ENCODE results near the gene MCMBP. TPM values are rescaled to one million over a fixed set of nuclear protein-coding genes. Genes with fewer than 3 reads are reported as not detected.

The MCMBP gene
- total RNA-seq, 4 donors from 2014 or later = 26.2 to 44.4 (median 35.5) TPM

GRCh38 chr10:119852822-119853221 lies 19.8 kb downstream of the MCMBP start:
- intact Hi-C loops (cut with DNase I; ENCODE audit: low total_unique reads) (loop anchor here (10.0 kb wide), 1 partner anchor 108 kb away; no protein-coding TSS in a partner anchor), in situ Hi-C loops (cut with MboI; ENCODE audit: low pct_ligation_motif_present in 1 of 4, low pct_unique_long_range_greater_than_20kb in 1 of 4, low sequenced_read_pairs in 3 of 4) (loop anchor here in 3 of 4 donors (10.0 to 25.0 kb wide), 4 partner anchors 91 to 168 kb away; no protein-coding TSS in a partner anchor)
- Histone ChIP-seq H3K4me1 (no peaks in the 10 kb centered on the region), H3K27ac (no peak overlapping the region), H3K4me3 (no peak overlapping the region), H3K36me3 (peaks cover 0 to 70% (median 22%) of the 10 kb centered on the region in 4 donors), H3K9me3 (no peaks in the 10 kb centered on the region), H3K27me3 (no peaks in the 10 kb centered on the region)
- 70 to 79% methylated on average over 5 to 6 of the region's 6 CpGs for WGBS, 2 donors (ENCODE audit: low coverage in 1 of 2)
- DNase-seq = no peak
- no peak for TF ChIP-seq POLR2A (IDR thresholded peaks at IDR 0.05)
- TF ChIP-seq POLR2AphosphoS5 (IDR thresholded peaks at IDR 0.05) = no peak

GRCh38 chr10:119852277-119852676 lies 20.4 kb downstream of the MCMBP start:
- intact Hi-C loops (cut with DNase I; ENCODE audit: low total_unique reads) = loop anchor here (10.0 kb wide), 1 partner anchor 107 kb away; no protein-coding TSS in a partner anchor
- Histone ChIP-seq H3K36me3 (peaks cover 0 to 70% (median 25%) of the 10 kb centered on the region in 4 donors), H3K4me3 (no peak overlapping the region), H3K27ac (no peak overlapping the region), H3K27me3 (no peaks in the 10 kb centered on the region), H3K4me1 (no peaks in the 10 kb centered on the region), H3K9me3 (no peaks in the 10 kb centered on the region)
- in situ Hi-C loops (cut with MboI; ENCODE audit: low pct_ligation_motif_present in 1 of 4, low pct_unique_long_range_greater_than_20kb in 1 of 4, low sequenced_read_pairs in 3 of 4) = loop anchor here in 3 of 4 donors (10.0 to 25.0 kb wide), 4 partner anchors 90 to 167 kb away; no protein-coding TSS in a partner anchor
- TF ChIP-seq POLR2A (IDR thresholded peaks at IDR 0.05) (no peak), POLR2AphosphoS5 (IDR thresholded peaks at IDR 0.05) (no peak), EP300 (IDR thresholded peaks at IDR 0.05; ENCODE audit: low read depth) (no peak), CTCF (IDR thresholded peaks at IDR 0.05) (no peak)
- 91 to 97% methylated on average over 5 to 6 of the region's 6 CpGs for WGBS, 2 donors (ENCODE audit: low coverage in 1 of 2)
- no peak for DNase-seq

GRCh38 chr10:119849944-119850343 lies 22.7 kb downstream of the MCMBP start:
- H3K27me3 ChIP-seq = no peaks in the 10 kb centered on the region
- no peak overlapping the region for H3K27ac ChIP-seq
- WGBS, 2 donors (ENCODE audit: low coverage in 1 of 2) = 90 to 93% methylated on average over 1 to 3 of the region's 3 CpGs
- no peak overlapping the region for H3K4me3 ChIP-seq
- H3K9me3 ChIP-seq = no peaks in the 10 kb centered on the region
- DNase-seq = no peak
- TF ChIP-seq CTCF (IDR thresholded peaks at IDR 0.05) = no peak
- H3K36me3 ChIP-seq = peaks cover 0 to 67% (median 31%) of the 10 kb centered on the region in 4 donors
- in situ Hi-C loops (cut with MboI; ENCODE audit: low pct_ligation_motif_present in 1 of 4, low pct_unique_long_range_greater_than_20kb in 1 of 4, low sequenced_read_pairs in 3 of 4) = loop anchor here in 3 of 4 donors (10.0 to 25.0 kb wide), 5 partner anchors 88 to 165 kb away; no protein-coding TSS in a partner anchor
- H3K4me1 ChIP-seq = no peaks in the 10 kb centered on the region
- intact Hi-C loops (cut with DNase I; ENCODE audit: low total_unique reads) = loop anchor here (10.0 kb wide), 1 partner anchor 105 kb away; no protein-coding TSS in a partner anchor

GRCh38 chr10:119849031-119849789 lies 23.4 kb downstream of the MCMBP start:
- no peaks in the 10 kb centered on the region for H3K4me1 ChIP-seq
- no peak overlapping the region for H3K27ac ChIP-seq
- H3K27me3 ChIP-seq = no peaks in the 10 kb centered on the region
- H3K36me3 ChIP-seq = peaks cover 0 to 67% (median 29%) of the 10 kb centered on the region in 4 donors
- no peak overlapping the region for H3K4me3 ChIP-seq
- intact Hi-C loops (cut with DNase I; ENCODE audit: low total_unique reads) = no loop called here
- TF ChIP-seq POLR2AphosphoS5 (IDR thresholded peaks at IDR 0.05) (no peak), POLR2A (IDR thresholded peaks at IDR 0.05) (no peak)
- in situ Hi-C loops (cut with MboI; ENCODE audit: low pct_ligation_motif_present in 1 of 4, low pct_unique_long_range_greater_than_20kb in 1 of 4, low sequenced_read_pairs in 3 of 4) = loop anchor here in 1 of 4 donors (25.0 kb wide), 1 partner anchor 162 kb away; no protein-coding TSS in a partner anchor
- no peak for DNase-seq
- 72 to 77% methylated on average over 2 to 6 of the region's 6 CpGs for WGBS, 2 donors (ENCODE audit: low coverage in 1 of 2)
- no peaks in the 10 kb centered on the region for H3K9me3 ChIP-seq

GRCh38 chr10:119845656-119846055 lies 27.0 kb downstream of the MCMBP start:
- no peak overlapping the region for H3K4me3 ChIP-seq
- in situ Hi-C loops (cut with MboI; ENCODE audit: low pct_ligation_motif_present in 1 of 4, low pct_unique_long_range_greater_than_20kb in 1 of 4, low sequenced_read_pairs in 3 of 4) (loop anchor here in 1 of 4 donors (25.0 kb wide), 1 partner anchor 158 kb away; no protein-coding TSS in a partner anchor), intact Hi-C loops (cut with DNase I; ENCODE audit: low total_unique reads) (no loop called here)
- no peak for TF ChIP-seq CTCF (IDR thresholded peaks at IDR 0.05)
- no peak for TF ChIP-seq POLR2AphosphoS5 (IDR thresholded peaks at IDR 0.05)
- no peak for TF ChIP-seq POLR2A (IDR thresholded peaks at IDR 0.05)
- TF ChIP-seq EP300 (IDR thresholded peaks at IDR 0.05; ENCODE audit: low read depth) = no peak
- no peaks in the 10 kb centered on the region for H3K27me3 ChIP-seq
- 96 to 100% methylated on average over 1 of the region's 1 CpG for WGBS, 2 donors (ENCODE audit: low coverage in 1 of 2)
- H3K9me3 ChIP-seq = no peaks in the 10 kb centered on the region
- no peak for DNase-seq
- peaks cover 0 to 69% (median 36%) of the 10 kb centered on the region in 4 donors for H3K36me3 ChIP-seq
- H3K4me1 ChIP-seq = no peaks in the 10 kb centered on the region
- no peak overlapping the region for H3K27ac ChIP-seq
